ENCODE results near the gene DEAF1. TPM values are rescaled to one million over a fixed set of nuclear protein-coding genes. Genes with fewer than 3 reads are reported as not detected.
A peak's percentile ranks its signal among the peaks of the same experiment; 100 is the strongest.
"Not testable (repeated sequence)": the region's sequence is repeated elsewhere in the genome, so short reads cannot be mapped to it uniquely, and the experiment has no call there.

DEAF1 gene
- total RNA-seq, 1 donor from 2014 or later, result 15.9 TPM

GRCh38 chr11:656426-656825 lies 38.6 kb downstream of the DEAF1 start:
- ATAC-seq (no peak), DNase-seq (no peak)
- intact Hi-C loops (cut with micrococcal nuclease), result no loop called here

- ATAC-seq (no peak), DNase-seq (no peak)
- intact Hi-C loops (cut with micrococcal nuclease), result no loop called here
Measured at GRCh38 chr11:655036-655726, 39.8 kb downstream of the DEAF1 start.

GRCh38 chr11:654444-654843 lies 40.6 kb downstream of the DEAF1 start:
- not testable (repeated sequence) for DNase-seq

DNA sequence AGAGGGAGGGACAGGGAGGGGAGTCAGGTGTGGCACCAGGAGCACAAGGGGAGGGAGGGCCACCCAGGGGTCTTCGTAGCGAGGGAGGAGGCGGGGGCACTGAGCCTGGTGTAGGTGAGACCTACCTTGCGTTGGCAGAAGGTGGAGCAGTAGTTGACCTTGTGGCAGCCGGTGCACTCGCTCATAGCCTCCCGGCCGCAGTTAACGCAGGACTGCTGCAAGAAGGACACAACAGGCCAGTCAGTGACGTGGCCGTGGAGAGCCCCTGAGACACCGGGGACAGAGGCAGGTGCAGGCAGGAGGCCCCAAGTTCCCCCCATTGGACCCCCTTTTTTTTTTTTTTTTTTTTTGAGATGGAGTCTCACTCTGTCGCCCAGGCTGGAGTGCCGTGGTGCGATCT lies 41.2 kb downstream of the DEAF1 start:
- no peak for ATAC-seq
- intact Hi-C loops (cut with micrococcal nuclease), result no loop called here
- no peak for DNase-seq

More at GRCh38 chr11:654444-654843, 40.6 kb downstream of the DEAF1 start:
- ATAC-seq; intact Hi-C loops (cut with micrococcal nuclease): not testable (repeated sequence)

GRCh38 chr11:653136-653535 lies 41.9 kb downstream of the DEAF1 start:
- DNase-seq; ATAC-seq; intact Hi-C loops (cut with micrococcal nuclease): not testable (repeated sequence)

- ATAC-seq, result no peak
- intact Hi-C loops (cut with micrococcal nuclease), result no loop called here
- DNase-seq, result no peak
Measured at GRCh38 chr11:650482-650881, 44.5 kb downstream of the DEAF1 start.

- peak; percentile 5 for DNase-seq
- ATAC-seq; intact Hi-C loops (cut with micrococcal nuclease): not testable (repeated sequence)
Measured at GRCh38 chr11:647672-648158, 47.3 kb downstream of the DEAF1 start.

DNA sequence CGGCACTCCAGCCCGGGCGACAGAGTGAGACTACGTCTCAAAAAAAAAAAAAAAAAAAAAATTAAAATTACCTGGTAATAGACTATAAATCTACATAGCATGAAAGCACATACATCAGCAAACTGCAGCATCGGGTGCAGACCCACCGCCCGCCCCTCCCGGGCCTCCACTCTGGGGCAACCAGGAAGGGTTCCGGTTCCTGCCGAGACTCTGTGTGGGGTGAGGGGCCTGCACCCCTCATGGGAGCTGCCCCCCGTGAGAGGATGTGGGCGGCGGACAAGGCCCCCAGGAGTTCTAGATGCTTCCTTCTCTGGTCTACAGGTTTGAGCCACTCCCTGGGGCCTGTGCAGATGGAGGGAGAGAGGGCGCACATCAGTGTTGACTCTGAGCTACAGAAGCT lies 48.8 kb downstream of the DEAF1 start:
- intact Hi-C loops (cut with micrococcal nuclease), result no loop called here
- no peak for DNase-seq
- ATAC-seq, result no peak

DNA sequence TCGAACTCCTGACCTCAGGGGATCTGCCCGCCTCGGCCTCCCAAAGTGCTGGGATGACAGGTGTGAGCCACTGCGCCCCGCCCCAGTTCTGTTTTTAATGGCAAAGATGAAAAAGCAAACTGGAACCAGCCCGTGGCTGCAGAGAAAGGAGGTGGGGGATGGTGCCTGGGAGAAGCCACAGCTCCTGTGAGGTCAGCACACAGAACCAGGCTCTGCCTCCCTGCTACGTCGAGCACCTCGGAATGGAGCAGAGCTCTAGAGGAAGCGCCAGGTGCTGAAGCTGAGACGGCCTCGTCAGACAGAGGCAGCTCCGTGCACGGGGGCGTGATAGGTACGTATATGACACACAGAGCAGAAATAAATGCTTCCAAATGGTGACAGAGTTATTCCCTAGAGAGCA lies 49.5 kb downstream of the DEAF1 start:
- no peak for ATAC-seq
- intact Hi-C loops (cut with micrococcal nuclease), result no loop called here
- no peak for DNase-seq

DNA sequence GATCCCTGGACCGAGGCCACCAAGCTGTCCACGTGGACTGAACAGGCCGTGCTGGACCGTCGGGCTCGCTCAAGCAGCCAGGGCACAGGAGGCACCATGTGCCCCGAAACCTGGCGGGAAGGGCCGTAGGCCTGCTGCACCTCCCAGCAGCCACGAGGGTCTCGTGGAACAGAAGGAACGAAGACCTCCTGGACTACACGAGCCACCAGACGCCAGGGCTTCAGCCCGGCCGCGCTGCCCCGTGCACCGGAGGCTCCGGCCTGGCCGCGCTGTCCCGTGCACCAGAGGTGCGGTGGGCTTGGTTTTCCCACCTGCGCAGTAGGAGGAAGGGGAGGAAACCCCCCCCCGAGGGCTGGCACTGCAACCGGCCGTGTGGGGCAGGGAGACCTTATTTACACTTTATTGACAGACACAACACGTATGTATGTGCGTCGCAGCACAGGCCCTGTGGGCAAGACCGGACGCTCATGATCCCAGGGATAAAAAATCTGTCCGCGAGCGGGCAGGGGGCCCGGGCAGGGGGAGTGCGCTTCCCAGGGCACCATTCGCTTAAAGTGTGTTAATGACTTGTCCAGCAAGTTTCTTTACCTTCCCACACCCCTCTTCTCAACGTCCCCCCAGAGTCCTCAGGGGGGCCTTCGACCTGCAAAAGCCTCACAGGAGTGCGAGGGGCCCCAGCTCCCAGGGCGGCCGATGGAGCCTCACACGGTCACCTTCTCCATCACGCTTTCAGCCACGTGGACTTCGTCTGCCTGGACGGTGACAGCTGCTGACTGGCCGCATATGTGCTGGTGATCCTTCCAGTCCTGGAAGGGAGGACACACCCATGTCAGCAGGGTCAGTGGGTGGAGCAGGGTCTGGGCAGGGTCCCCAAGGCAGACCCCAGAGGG lies 50.9 kb downstream of the DEAF1 start:
- intact Hi-C loops (cut with micrococcal nuclease), result no loop called here
- ATAC-seq (no peak), DNase-seq (no peak)

GRCh38 chr11:643366-643765 lies 51.7 kb downstream of the DEAF1 start:
- intact Hi-C loops (cut with micrococcal nuclease), result no loop called here
- ATAC-seq (no peak), DNase-seq (no peak)

GRCh38 chr11:641806-642370 lies 53.1 kb downstream of the DEAF1 start:
- ATAC-seq (no peak), DNase-seq (no peak)
- intact Hi-C loops (cut with micrococcal nuclease), result no loop called here

DNA sequence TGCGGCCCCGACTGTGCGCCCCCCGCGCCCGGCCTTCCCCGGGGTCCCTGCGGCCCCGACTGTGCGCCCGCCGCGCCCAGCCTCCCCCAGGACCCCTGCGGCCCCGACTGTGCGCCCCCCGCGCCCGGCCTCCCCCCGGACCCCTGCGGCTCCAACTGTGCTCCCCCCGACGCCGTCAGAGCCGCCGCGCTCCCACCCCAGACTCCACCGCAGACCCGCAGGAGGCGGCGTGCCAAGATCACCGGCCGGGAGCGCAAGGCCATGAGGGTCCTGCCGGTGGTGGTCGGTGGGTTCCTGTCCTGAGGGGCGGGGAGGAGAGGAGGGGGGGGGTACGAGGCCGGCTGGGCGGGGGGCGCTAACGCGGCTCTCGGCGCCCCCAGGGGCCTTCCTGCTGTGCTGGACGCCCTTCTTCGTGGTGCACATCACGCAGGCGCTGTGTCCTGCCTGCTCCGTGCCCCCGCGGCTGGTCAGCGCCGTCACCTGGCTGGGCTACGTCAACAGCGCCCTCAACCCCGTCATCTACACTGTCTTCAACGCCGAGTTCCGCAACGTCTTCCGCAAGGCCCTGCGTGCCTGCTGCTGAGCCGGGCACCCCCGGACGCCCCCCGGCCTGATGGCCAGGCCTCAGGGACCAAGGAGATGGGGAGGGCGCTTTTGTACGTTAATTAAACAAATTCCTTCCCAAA lies 54.9 kb downstream of the DEAF1 start:
- DNase-seq (no peak), ATAC-seq (no peak)
- intact Hi-C loops (cut with micrococcal nuclease), result no loop called here

- intact Hi-C loops (cut with micrococcal nuclease), result no loop called here
- no peak for DNase-seq
- ATAC-seq, result no peak
Measured at GRCh38 chr11:639332-639955, 55.6 kb downstream of the DEAF1 start.

DNA sequence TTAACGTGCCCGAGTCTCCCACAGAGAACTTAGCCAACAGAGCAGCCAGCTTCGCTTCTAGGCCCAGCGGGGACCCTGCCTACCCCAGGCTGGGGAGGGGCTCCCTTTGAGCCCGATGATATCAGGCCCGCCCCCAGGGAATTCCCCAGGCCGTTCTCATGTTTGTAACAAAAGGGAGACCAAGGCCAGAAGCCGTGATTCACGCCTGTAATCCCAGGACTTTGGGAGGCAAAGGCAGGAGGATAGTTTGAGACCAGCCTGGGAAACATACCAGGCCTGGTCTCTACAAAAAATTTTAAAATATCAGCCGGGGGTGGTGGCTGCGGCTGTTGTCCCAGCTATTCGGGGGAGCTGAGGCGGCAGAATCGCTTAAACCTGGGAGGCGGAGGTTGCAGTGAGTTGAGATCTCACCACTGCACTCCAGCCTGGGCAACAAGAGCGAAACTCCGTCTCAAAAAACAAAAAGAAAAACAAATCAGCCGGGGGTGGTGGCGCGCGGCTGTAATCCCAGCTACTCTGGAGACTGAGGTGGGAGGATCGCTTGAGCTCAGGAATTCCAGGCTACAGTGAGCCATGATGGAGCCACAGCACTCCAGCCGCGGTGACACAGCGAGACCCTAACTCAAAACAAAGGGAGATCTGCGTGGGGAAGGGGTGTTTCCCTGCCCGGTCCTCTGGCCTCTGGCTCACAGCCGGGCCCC lies 56.2 kb downstream of the DEAF1 start:
- DNase-seq (no peak), ATAC-seq (no peak)
- intact Hi-C loops (cut with micrococcal nuclease), result no loop called here

DNA sequence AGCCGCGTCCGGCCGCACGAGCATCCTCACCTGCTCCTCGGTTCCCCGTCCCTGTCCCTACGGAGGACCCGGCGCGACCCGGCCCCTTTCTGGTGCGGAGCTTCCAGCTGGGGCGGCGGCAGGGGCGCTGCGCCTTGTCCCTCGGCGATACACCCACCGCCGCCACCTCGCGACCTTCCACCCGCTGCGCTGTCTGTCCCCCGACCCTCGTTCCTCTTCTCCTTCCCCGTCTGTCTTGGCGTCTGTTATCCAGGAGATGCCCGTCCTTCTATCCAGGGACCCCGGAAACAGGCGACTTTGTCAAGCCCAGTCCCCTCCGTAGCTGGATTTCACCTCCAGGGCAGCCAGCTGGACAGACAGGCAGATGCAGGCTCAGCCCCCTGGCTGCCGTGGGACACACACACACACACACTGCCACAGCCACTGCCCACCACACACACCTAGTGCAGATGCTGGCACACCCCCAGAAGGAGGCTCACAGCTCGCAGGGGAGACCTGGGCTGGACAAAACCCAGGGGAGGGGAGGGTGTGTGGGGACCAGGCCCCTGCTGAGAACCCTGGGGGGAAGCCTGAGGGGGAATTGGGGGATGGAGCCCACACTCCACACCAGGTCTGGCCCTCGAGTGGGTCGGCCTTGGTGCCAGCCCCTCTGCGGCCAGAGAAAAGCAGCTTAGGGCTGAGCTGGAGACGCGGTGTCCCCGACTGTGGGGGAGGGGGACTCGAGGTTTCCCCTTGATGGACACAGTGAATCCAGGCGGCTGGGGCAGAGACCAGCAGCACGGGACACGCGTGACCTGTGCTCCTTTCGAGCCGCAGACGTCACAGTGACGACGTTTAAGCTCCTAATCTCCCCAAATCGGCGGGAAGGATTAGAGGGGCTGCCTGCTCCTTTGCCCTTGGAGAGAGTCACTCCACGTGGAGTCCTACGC lies 57.2 kb downstream of the DEAF1 start:
- intact Hi-C loops (cut with micrococcal nuclease), result no loop called here
- DNase-seq (no peak), ATAC-seq (no peak)

GRCh38 chr11:637333-637592 lies 57.8 kb downstream of the DEAF1 start:
- ATAC-seq (no peak), DNase-seq (no peak)
- intact Hi-C loops (cut with micrococcal nuclease), result no loop called here
